ENCODE results near the gene MSANTD2.

The MSANTD2 gene

GRCh38 chr11:124817036-124817435, 16.8 kb upstream of the MSANTD2 start:
- no peak for DNase-seq (ENCODE audit: low read depth in 2 of 2)

- no peak for DNase-seq (ENCODE audit: low read depth in 2 of 2)
Observed at GRCh38 chr11:124814739-124815138, 14.5 kb upstream of the MSANTD2 start.

- no peak for DNase-seq (ENCODE audit: low read depth in 2 of 2)
Observed at GRCh38 chr11:124812876-124813275, 12.7 kb upstream of the MSANTD2 start.

- DNase-seq (ENCODE audit: low read depth in 2 of 2), result no peak
Observed at GRCh38 chr11:124811399-124812125, 11.4 kb upstream of the MSANTD2 start.

- no peak for DNase-seq (ENCODE audit: low read depth in 2 of 2)
Observed at GRCh38 chr11:124807660-124808270, 7.6 kb upstream of the MSANTD2 start.

GRCh38 chr11:124807201-124807600, 7.0 kb upstream of the MSANTD2 start:
- DNase-seq (ENCODE audit: low read depth in 2 of 2), result no peak

GRCh38 chr11:124804884-124805283, 4.7 kb upstream of the MSANTD2 start:
- no peak for DNase-seq (ENCODE audit: low read depth in 2 of 2)

- DNase-seq (ENCODE audit: low read depth in 2 of 2), result no peak
Observed at GRCh38 chr11:124801636-124802312, 1.6 kb upstream of the MSANTD2 start.

GRCh38 chr11:124801014-124801413, 808 bp upstream of the MSANTD2 start:
- DNase-seq (ENCODE audit: low read depth in 2 of 2), result no peak

GRCh38 chr11:124799348-124800225, 619 bp downstream of the MSANTD2 start:
- peak; percentile 10 to 35 for DNase-seq (ENCODE audit: low read depth in 2 of 2)

- DNase-seq (ENCODE audit: low read depth in 2 of 2), result no peak
Observed at GRCh38 chr11:124798991-124799347, 1.2 kb downstream of the MSANTD2 start.

- DNase-seq (ENCODE audit: low read depth in 2 of 2), result no peak
Observed at GRCh38 chr11:124796312-124796711, 3.9 kb downstream of the MSANTD2 start.

- no peak for DNase-seq (ENCODE audit: low read depth in 2 of 2)
Observed at GRCh38 chr11:124793466-124794278, 6.5 kb downstream of the MSANTD2 start.

GRCh38 chr11:124791626-124792341, 8.4 kb downstream of the MSANTD2 start:
- no peak for DNase-seq (ENCODE audit: low read depth in 2 of 2)

- DNase-seq (ENCODE audit: low read depth in 2 of 2), result no peak
Observed at GRCh38 chr11:124788521-124788920, 11.7 kb downstream of the MSANTD2 start.

GRCh38 chr11:124784051-124784450, 16.2 kb downstream of the MSANTD2 start:
- no peak for DNase-seq (ENCODE audit: low read depth in 2 of 2)

- no peak for DNase-seq (ENCODE audit: low read depth in 2 of 2)
Observed at GRCh38 chr11:124783002-124783401, 17.2 kb downstream of the MSANTD2 start.

- DNase-seq (ENCODE audit: low read depth in 2 of 2), result no peak
Observed at GRCh38 chr11:124779568-124779967, 20.6 kb downstream of the MSANTD2 start.

GRCh38 chr11:124778281-124778680, 21.9 kb downstream of the MSANTD2 start:
- no peak for DNase-seq (ENCODE audit: low read depth in 2 of 2)

- DNase-seq (ENCODE audit: low read depth in 2 of 2), result no peak
Observed at GRCh38 chr11:124776865-124777645, 23.2 kb downstream of the MSANTD2 start.
